Transverse colon (tissue), 4 donors: ENCODE results near the gene COLEC12.

Experiments used
- CTCF ChIP-seq, 5 experiments: fragments of 200-600 bp in 3 of 5; fragments of 450-650 bp in 2 of 5; sonication (generic) in 3 of 5; IDR thresholded peaks; 1 replicate in 2 of 5; 2 replicates in 3 of 5; pipeline ENCODE4 v1.5.1; 2016 to 2017; ENCODE audit warnings: antibody characterized with exemption in 5 of 5, inconsistent platforms in 3 of 5, mild to moderate bottlenecking in 2 of 5, moderate library complexity in 1 of 5
- EP300 ChIP-seq: sonication (generic); formaldehyde crosslinking; IDR thresholded peaks from one replicate; pipeline ENCODE4 v1.6.1; 2017; ENCODE audit warnings: antibody characterized with exemption, low read depth
- POLR2A ChIP-seq: fragments of 450-650 bp; IDR thresholded peaks from one replicate; pipeline ENCODE4 v1.6.1; 2016; ENCODE audit warnings: antibody characterized with exemption, mild to moderate bottlenecking, moderate library complexity
- POLR2AphosphoS5 ChIP-seq, 3 donors: sonication (generic); formaldehyde crosslinking; IDR thresholded peaks; one replicate each; pipeline ENCODE4 v1.6.1; 2016; ENCODE audit warnings: antibody characterized with exemption in 3 of 3

- TF ChIP-seq CTCF (IDR thresholded peaks at IDR 0.05) (no peak), POLR2A (no peak), POLR2AphosphoS5 (IDR thresholded peaks at IDR 0.05) (no peak), EP300 (no peak)
Measured at GRCh38 chr18:355678-356077, 144.8 kb downstream of the COLEC12 start.
